DND-41 (cell line): ENCODE data around the gene PDCL2.

Source experiments
- ATAC-seq: fragments of 200-7000 bp; cut with Tn5 transposase; 3 replicates; pipeline ENCODE4 v1.9.1; 2021; ENCODE audit warnings: low read depth; ENCODE audit not compliant: insufficient read depth
- DNase-seq: peaks from one replicate; pipeline ENCODE4 v3.0.0-alpha.2; 2020
- H2AFZ ChIP-seq: 2 replicates; pipeline ENCODE4 v1.6.0; 2012; ENCODE audit warnings: low read depth, low read length
- H3K27ac ChIP-seq: 2 replicates; pipeline ENCODE4 v1.5.1; 2012; ENCODE audit warnings: low read length, inconsistent platforms
- H3K27me3 ChIP-seq: fragments of 200-600 bp; sonication (generic); 2 replicates; pipeline ENCODE4 v1.6.0; 2012; ENCODE audit warnings: low read length, mild to moderate bottlenecking, inconsistent platforms; ENCODE audit not compliant: insufficient read depth, poor library complexity
- H3K36me3 ChIP-seq: 2 replicates; pipeline ENCODE4 v1.5.1; 2012; ENCODE audit warnings: low read length, inconsistent platforms; ENCODE audit not compliant: insufficient read depth
- H3K4me1 ChIP-seq: 2 replicates; pipeline ENCODE4 v1.5.1; 2012; ENCODE audit warnings: mild to moderate bottlenecking, low read length; ENCODE audit not compliant: insufficient read depth
- H3K4me2 ChIP-seq: 2 replicates; pipeline ENCODE4 v1.6.0; 2012; ENCODE audit warnings: mild to moderate bottlenecking, moderate library complexity, low read length, inconsistent platforms; ENCODE audit not compliant: insufficient read depth
- H3K4me3 ChIP-seq, 2 experiments: fragments of 200-600 bp in 1 of 2; shearing (Covaris generic) in 1 of 2; 2 replicates each; pipeline ENCODE4 v1.5.1; 2012 to 2016; ENCODE audit warnings: inconsistent platforms in 2 of 2, low read length in 2 of 2, mild to moderate bottlenecking in 2 of 2, low read depth in 1 of 2, moderate library complexity in 1 of 2
- H3K79me2 ChIP-seq: 2 replicates; pipeline ENCODE4 v1.6.0; 2012; ENCODE audit warnings: low read length, inconsistent platforms; ENCODE audit not compliant: insufficient read depth
- H3K9ac ChIP-seq: 2 replicates; pipeline ENCODE4 v1.6.0; 2012; ENCODE audit warnings: low read depth, mild to moderate bottlenecking, inconsistent platforms, low read length, moderate library complexity
- H3K9me3 ChIP-seq: 2 replicates; pipeline ENCODE4 v1.5.1; 2012; ENCODE audit warnings: low read length, moderate library complexity, mild to moderate bottlenecking, inconsistent platforms; ENCODE audit not compliant: insufficient read depth, severe bottlenecking
- H4K20me1 ChIP-seq: 2 replicates; pipeline ENCODE4 v1.6.0; 2012; ENCODE audit warnings: low read length; ENCODE audit not compliant: insufficient read depth
- EZH2 ChIP-seq: IDR thresholded peaks from 3 replicates; pipeline ENCODE4 v1.6.1; 2012; ENCODE audit warnings: borderline replicate concordance, low read depth, mild to moderate bottlenecking, moderate library complexity, low read length, inconsistent platforms; ENCODE audit not compliant: severe bottlenecking
- TF ChIP-seq, protein P1 (sequence below): IDR thresholded peaks from 2 replicates; pipeline ENCODE4 v1.5.1; 2012; ENCODE audit warnings: borderline replicate concordance, low read length, moderate library complexity, mild to moderate bottlenecking; ENCODE audit not compliant: poor library complexity, severe bottlenecking; ENCODE audit errors: extremely low read depth

PDCL2 gene

DNA sequence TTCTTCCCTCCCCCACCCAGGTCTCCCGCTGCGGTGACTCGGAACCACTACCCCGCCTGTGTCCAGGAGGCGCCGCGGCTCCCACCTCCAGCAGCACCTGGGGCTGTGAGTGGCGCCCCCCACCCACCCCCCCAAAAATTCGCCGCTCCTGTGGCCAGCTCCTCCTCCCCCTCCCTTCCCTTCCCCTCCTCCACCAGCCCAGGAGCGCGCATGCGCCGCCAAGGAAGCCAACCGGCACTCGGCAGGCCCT, 45.6 kb downstream of the PDCL2 start:
- Histone ChIP-seq H4K20me1 (peaks cover 11% of the 10 kb centered on the region), H3K4me3 (peak overlapping the region; percentile 66 to 84), H3K36me3 (no peaks in the 10 kb centered on the region; the same call in 1 of the 2 replicates), H3K79me2 (peaks cover 51% of the 10 kb centered on the region), H3K27me3 (no peaks in the 10 kb centered on the region), H3K9ac (peak overlapping the region; percentile 91), H3K27ac (peak overlapping the region; percentile 83), H3K9me3 (no peaks in the 10 kb centered on the region), H3K4me1 (peaks cover 40% of the 10 kb centered on the region), H2AFZ (peak overlapping the region; percentile 81), H3K4me2 (peak overlapping the region; percentile 76)
- TF ChIP-seq, protein P1, sequence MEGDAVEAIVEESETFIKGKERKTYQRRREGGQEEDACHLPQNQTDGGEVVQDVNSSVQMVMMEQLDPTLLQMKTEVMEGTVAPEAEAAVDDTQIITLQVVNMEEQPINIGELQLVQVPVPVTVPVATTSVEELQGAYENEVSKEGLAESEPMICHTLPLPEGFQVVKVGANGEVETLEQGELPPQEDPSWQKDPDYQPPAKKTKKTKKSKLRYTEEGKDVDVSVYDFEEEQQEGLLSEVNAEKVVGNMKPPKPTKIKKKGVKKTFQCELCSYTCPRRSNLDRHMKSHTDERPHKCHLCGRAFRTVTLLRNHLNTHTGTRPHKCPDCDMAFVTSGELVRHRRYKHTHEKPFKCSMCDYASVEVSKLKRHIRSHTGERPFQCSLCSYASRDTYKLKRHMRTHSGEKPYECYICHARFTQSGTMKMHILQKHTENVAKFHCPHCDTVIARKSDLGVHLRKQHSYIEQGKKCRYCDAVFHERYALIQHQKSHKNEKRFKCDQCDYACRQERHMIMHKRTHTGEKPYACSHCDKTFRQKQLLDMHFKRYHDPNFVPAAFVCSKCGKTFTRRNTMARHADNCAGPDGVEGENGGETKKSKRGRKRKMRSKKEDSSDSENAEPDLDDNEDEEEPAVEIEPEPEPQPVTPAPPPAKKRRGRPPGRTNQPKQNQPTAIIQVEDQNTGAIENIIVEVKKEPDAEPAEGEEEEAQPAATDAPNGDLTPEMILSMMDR = no peak
- no peak for TF ChIP-seq EZH2
- ATAC-seq = peak; percentile 74; the same call in 2 of the 3 replicates
- DNase-seq = no peak

DNA sequence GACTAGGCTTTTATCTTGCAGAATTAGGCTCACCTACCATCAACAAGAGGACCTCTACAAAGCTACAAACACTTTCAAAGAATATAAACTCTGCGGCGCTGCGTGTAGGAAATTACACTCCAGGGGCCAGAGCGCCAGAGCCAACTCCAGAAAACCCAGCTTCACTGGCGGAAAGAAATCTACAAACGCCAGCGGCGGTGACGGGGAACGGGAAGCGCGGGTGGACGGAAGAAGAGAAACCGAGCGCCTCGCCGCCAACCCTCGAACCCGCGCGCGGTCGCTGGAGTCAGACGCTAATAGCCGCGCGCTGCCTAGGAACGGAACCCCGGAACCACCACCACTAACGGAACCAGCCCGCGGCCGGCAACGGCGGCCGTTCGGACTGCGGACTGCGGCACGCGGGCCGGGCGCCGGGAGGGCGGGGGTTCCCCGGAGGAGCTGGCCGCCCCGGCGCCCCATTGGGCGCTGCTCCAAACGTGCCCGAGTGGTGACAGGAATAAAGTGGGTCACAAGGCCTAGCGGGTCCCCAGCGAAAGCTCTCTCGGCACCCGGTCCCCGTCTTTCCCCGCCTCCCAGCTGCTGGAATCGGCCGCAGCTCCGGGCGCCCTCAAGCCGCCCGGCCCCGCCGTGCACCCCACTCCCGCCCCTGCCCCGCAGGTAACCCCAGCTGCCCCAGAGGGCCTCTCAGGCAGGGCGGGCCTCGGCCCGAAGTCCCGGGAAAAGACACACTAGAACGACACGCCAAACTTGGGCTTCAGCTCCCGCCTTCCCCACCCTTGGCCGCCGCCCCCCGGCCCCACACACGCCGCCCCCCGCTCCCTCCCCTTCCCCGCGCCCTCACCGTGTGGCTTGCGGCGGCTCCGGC, 46.2 kb downstream of the PDCL2 start:
- H3K27me3 ChIP-seq = no peaks in the 10 kb centered on the region
- peak overlapping the region; percentile 81 for H2AFZ ChIP-seq
- H3K9ac ChIP-seq = peak overlapping the region; percentile 91
- H3K79me2 ChIP-seq = peaks cover 56% of the 10 kb centered on the region
- H3K4me3 ChIP-seq = peak overlapping the region; percentile 66 to 84
- DNase-seq (peak; percentile 66), ATAC-seq (peak; percentile 58)
- no peak for TF ChIP-seq EZH2
- TF ChIP-seq, protein P1 = no peak
- H3K9me3 ChIP-seq = no peaks in the 10 kb centered on the region
- peak overlapping the region; percentile 76 for H3K4me2 ChIP-seq
- peaks cover 11% of the 10 kb centered on the region for H4K20me1 ChIP-seq
- H3K36me3 ChIP-seq = no peaks in the 10 kb centered on the region; the same call in 1 of the 2 replicates
- peaks cover 40% of the 10 kb centered on the region for H3K4me1 ChIP-seq
- H3K27ac ChIP-seq = peak overlapping the region; percentile 83

DNA sequence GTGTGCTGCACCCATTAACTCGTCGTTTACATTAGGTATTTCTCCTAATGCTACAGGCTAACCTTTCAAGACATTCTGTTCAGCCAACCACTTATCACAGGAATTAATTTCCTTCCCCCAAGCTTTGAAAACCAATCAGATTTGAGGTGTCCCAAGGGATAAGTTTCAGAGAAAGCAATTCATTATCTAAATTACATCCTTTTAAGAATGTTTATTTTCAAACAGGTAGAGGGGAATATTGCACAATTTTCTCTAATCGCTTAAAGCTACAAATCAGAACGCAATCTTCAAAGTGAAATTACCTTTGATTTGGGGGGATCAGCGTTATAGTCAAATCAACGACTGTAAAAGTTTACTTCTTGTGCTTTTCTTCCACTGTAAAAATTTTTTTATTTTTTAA, 46.9 kb downstream of the PDCL2 start:
- Histone ChIP-seq H3K4me1 (peaks cover 40% of the 10 kb centered on the region), H3K27ac (peak overlapping the region; percentile 83; the same call in 1 of the 2 replicates), H3K4me3 (peak overlapping the region; percentile 66 to 84), H3K9me3 (no peaks in the 10 kb centered on the region), H3K79me2 (peaks cover 64% of the 10 kb centered on the region), H4K20me1 (peaks cover 13% of the 10 kb centered on the region), H3K4me2 (peak overlapping the region; percentile 76), H3K36me3 (peaks cover 3% of the 10 kb centered on the region), H2AFZ (peak overlapping the region; percentile 81; the same call in 1 of the 2 replicates), H3K9ac (peak overlapping the region; percentile 91), H3K27me3 (no peaks in the 10 kb centered on the region)
- ATAC-seq (no peak), DNase-seq (no peak)
- TF ChIP-seq, protein P1 = no peak
- TF ChIP-seq EZH2 = no peak

DNA sequence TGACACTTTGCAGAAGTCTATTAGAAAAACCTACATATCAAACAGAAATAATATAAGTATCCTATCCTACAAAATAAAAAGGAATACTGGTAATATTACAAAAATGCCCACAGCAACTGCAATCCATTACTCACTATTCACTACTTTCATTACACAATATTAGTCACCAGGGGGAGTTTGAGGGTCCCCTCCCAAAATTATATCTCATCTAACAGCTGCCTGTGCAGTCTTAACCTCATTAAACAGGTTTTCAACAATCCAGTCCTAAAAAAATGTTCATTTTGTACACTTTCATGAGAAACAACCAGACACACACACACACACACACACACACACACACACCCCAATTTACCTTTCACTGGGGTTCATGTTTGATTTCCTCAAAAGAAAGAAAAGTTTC, 48.2 kb downstream of the PDCL2 start:
- ATAC-seq (no peak), DNase-seq (no peak)
- Histone ChIP-seq H2AFZ (no peak overlapping the region), H3K27ac (no peak overlapping the region), H3K4me2 (peak overlapping the region; percentile 34; the same call in 1 of the 2 replicates), H3K4me1 (peaks cover 49% of the 10 kb centered on the region), H4K20me1 (peaks cover 13% of the 10 kb centered on the region), H3K9ac (no peak overlapping the region), H3K9me3 (no peaks in the 10 kb centered on the region), H3K36me3 (peaks cover 3% of the 10 kb centered on the region), H3K79me2 (peaks cover 71% of the 10 kb centered on the region), H3K4me3 (no peak overlapping the region), H3K27me3 (no peaks in the 10 kb centered on the region)
- TF ChIP-seq, protein P1 = no peak
- no peak for TF ChIP-seq EZH2
